Activated B cell treated with CpG ODN at 0.5 μM for 24 hours (primary cell): ENCODE measurements around the gene GAK. TPM values are rescaled to one million over a fixed set of nuclear protein-coding genes. Genes with fewer than 3 reads are reported as not detected.

Experiments
- ATAC-seq: fragments of 200-7000 bp; cut with Tn5 transposase; one replicate; pipeline ENCODE4 v1.10.0; 2021; ENCODE audit warnings: low read depth, mild to moderate bottlenecking, moderate library complexity
- CTCF ChIA-PET: fragments of 350-600 bp; sonication (Branson Sonifier 250); formaldehyde crosslinking; loops from one replicate; lab custom pipeline; 2021; ENCODE audit warnings: antibody characterized with exemption; lab: Charles Lee
- POLR2A ChIA-PET: fragments of 350-600 bp; sonication (Branson Sonifier 250); formaldehyde crosslinking; loops from one replicate; lab custom pipeline; 2021; ENCODE audit warnings: antibody characterized with exemption; lab: Charles Lee
- DNase-seq: peaks from one replicate; pipeline ENCODE4 v3.0.0; 2022
- H3K27ac Mint-ChIP-seq: one replicate; pipeline ENCODE4 v1.8.0; 2020; ENCODE audit warnings: mixed read lengths
- H3K27me3 Mint-ChIP-seq: one replicate; pipeline ENCODE4 v1.8.0; 2021; ENCODE audit warnings: mixed read lengths
- H3K36me3 Mint-ChIP-seq: one replicate; pipeline ENCODE4 v1.8.0; 2021; ENCODE audit warnings: low read depth, mixed read lengths
- H3K4me1 Mint-ChIP-seq: one replicate; pipeline ENCODE4 v1.8.0; 2021; ENCODE audit warnings: mixed read lengths
- H3K4me3 Mint-ChIP-seq: one replicate; pipeline ENCODE4 v1.8.0; 2020; ENCODE audit warnings: mild to moderate bottlenecking, mixed read lengths
- H3K9me3 Mint-ChIP-seq: one replicate; pipeline ENCODE4 v1.8.0; 2020; ENCODE audit warnings: mixed read lengths
- CTCF ChIP-seq: fragments of 200-600 bp; IDR thresholded peaks from one replicate; pipeline ENCODE4 v1.8.0; 2022; ENCODE audit warnings: antibody characterized with exemption, mild to moderate bottlenecking
- intact Hi-C: fragments of 100-400 bp; cut with micrococcal nuclease; formaldehyde crosslinking; loops from one replicate; pipeline ENCODE4 v1.15.1; 2024
- total RNA-seq: library from RNA; stranded (reverse); gene quantifications from 2 replicates; pipeline ENCODE4 v1.2.3, GENCODE V29; 2022

GAK gene
- total RNA-seq, 1 donor from 2014 or later, result 172 TPM

GRCh38 chr4:865572-865971, 66.5 kb downstream of the GAK start:
- no peak for DNase-seq
- Mint-ChIP-seq H3K9me3 (no peaks in the 10 kb centered on the region), H3K36me3 (peaks cover 82% of the 10 kb centered on the region), H3K27me3 (no peaks in the 10 kb centered on the region), H3K4me1 (no peaks in the 10 kb centered on the region), H3K4me3 (no peak overlapping the region), H3K27ac (no peak overlapping the region)
- intact Hi-C loops, result no loop called here
- ChIA-PET POLR2A (no interaction called here), CTCF (no interaction called here)
- TF ChIP-seq CTCF, result no peak
- ATAC-seq, result no peak

GRCh38 chr4:865121-865465, 67.0 kb downstream of the GAK start:
- no peak for ATAC-seq
- ChIA-PET CTCF (no interaction called here), POLR2A (no interaction called here)
- Mint-ChIP-seq H3K9me3 (no peaks in the 10 kb centered on the region), H3K27ac (no peak overlapping the region), H3K36me3 (peaks cover 81% of the 10 kb centered on the region), H3K4me3 (no peak overlapping the region), H3K27me3 (no peaks in the 10 kb centered on the region), H3K4me1 (no peaks in the 10 kb centered on the region)
- no peak for DNase-seq
- TF ChIP-seq CTCF, result no peak
- intact Hi-C loops, result no loop called here

GRCh38 chr4:864456-865120, 67.5 kb downstream of the GAK start:
- H3K4me1 Mint-ChIP-seq, result no peaks in the 10 kb centered on the region
- ChIA-PET POLR2A (no interaction called here), CTCF (no interaction called here)
- TF ChIP-seq CTCF, result no peak
- no peak overlapping the region for H3K4me3 Mint-ChIP-seq
- intact Hi-C loops, result no loop called here
- no peak overlapping the region for H3K27ac Mint-ChIP-seq
- ATAC-seq, result no peak
- H3K9me3 Mint-ChIP-seq, result no peaks in the 10 kb centered on the region
- DNase-seq, result no peak
- no peaks in the 10 kb centered on the region for H3K27me3 Mint-ChIP-seq
- peaks cover 81% of the 10 kb centered on the region for H3K36me3 Mint-ChIP-seq

GRCh38 chr4:860561-860960, 71.6 kb downstream of the GAK start:
- ChIA-PET POLR2A (no interaction called here), CTCF (no interaction called here)
- TF ChIP-seq CTCF, result no peak
- Mint-ChIP-seq H3K27ac (no peak overlapping the region), H3K36me3 (peaks cover 88% of the 10 kb centered on the region), H3K4me3 (no peak overlapping the region), H3K9me3 (no peaks in the 10 kb centered on the region), H3K4me1 (no peaks in the 10 kb centered on the region), H3K27me3 (no peaks in the 10 kb centered on the region)
- DNase-seq (no peak), ATAC-seq (no peak)
- intact Hi-C loops, result no loop called here

- Mint-ChIP-seq H3K4me1 (no peaks in the 10 kb centered on the region), H3K27me3 (no peaks in the 10 kb centered on the region), H3K27ac (no peak overlapping the region), H3K36me3 (peaks cover 87% of the 10 kb centered on the region), H3K4me3 (no peak overlapping the region), H3K9me3 (no peaks in the 10 kb centered on the region)
- ChIA-PET POLR2A (no interaction called here), CTCF (no interaction called here)
- TF ChIP-seq CTCF, result no peak
- DNase-seq (no peak), ATAC-seq (no peak)
- intact Hi-C loops, result no loop called here
Measured at GRCh38 chr4:859496-859895, 72.6 kb downstream of the GAK start.
